Panc1 (cell line): ENCODE measurements around the gene CTAG1A. TPM values are rescaled to one million over a fixed set of nuclear protein-coding genes. Genes with fewer than 3 reads are reported as not detected.
A peak's percentile ranks its signal among the peaks of the same experiment; 100 is the strongest.

ENCODE experiments used
- ATAC-seq: fragments of 200-7000 bp; cut with Tn5 transposase; 2 replicates; pipeline ENCODE4 v1.9.1; 2020; ENCODE audit warnings: mild to moderate bottlenecking, moderate library complexity
- BruUV-seq: library from RNA; stranded (reverse); fragments of 400-500 nt; replicated peaks from 2 replicates; lab custom pipeline; 2021; lab: Mats Ljungman, UMichigan
- CTCF ChIA-PET: fragments of 300-600 bp; sonication (Branson Sonifier 250); formaldehyde crosslinking; loops from one replicate; lab custom pipeline; 2022; ENCODE audit warnings: antibody characterized with exemption; lab: Charles Lee
- POLR2A ChIA-PET: fragments of 300-600 bp; sonication (Branson Sonifier 250); formaldehyde crosslinking; loops from one replicate; lab custom pipeline; 2022; ENCODE audit warnings: antibody characterized with exemption; lab: Charles Lee
- DNase-seq: peaks from one replicate; pipeline ENCODE4 v3.0.0-alpha.2; 2010; ENCODE audit warnings: low read depth, low spot score
- H3K27ac ChIP-seq: 2 replicates; pipeline ENCODE4 v1.5.1; 2011; ENCODE audit warnings: mild to moderate bottlenecking, low read length, inconsistent platforms
- H3K27me3 ChIP-seq: fragments of 200-500 bp; sonication (Bioruptor generic); 2 replicates; pipeline ENCODE4 v1.6.0; 2014; ENCODE audit warnings: low read length, inconsistent platforms; ENCODE audit not compliant: control insufficient read depth, insufficient read depth
- H3K36me3 ChIP-seq: fragments of 200-500 bp; sonication (Bioruptor generic); 2 replicates; pipeline ENCODE4 v1.5.1; 2014; ENCODE audit warnings: inconsistent platforms, mild to moderate bottlenecking, low read length, moderate library complexity; ENCODE audit not compliant: control insufficient read depth, insufficient read depth
- H3K4me1 ChIP-seq: 2 replicates; pipeline ENCODE4 v1.5.1; 2011; ENCODE audit warnings: inconsistent platforms, mild to moderate bottlenecking, low read length, moderate library complexity; ENCODE audit not compliant: control insufficient read depth, insufficient read depth
- H3K4me3 ChIP-seq, 2 experiments: 2 replicates each; pipeline ENCODE4 v1.5.1; 2011 to 2012; ENCODE audit warnings: low read depth in 2 of 2, low read length in 2 of 2, mild to moderate bottlenecking in 2 of 2, inconsistent platforms in 1 of 2, moderate library complexity in 1 of 2
- H3K9me3 ChIP-seq: fragments of 200-500 bp; sonication (Bioruptor generic); 2 replicates; pipeline ENCODE4 v1.5.1; 2014; ENCODE audit warnings: low read depth, mild to moderate bottlenecking, inconsistent platforms, low read length, moderate library complexity; ENCODE audit not compliant: control insufficient read depth, insufficient read depth
- POLR2AphosphoS5 ChIP-seq: IDR thresholded peaks from 2 replicates; pipeline ENCODE4 v1.6.1; 2012; ENCODE audit warnings: mild to moderate bottlenecking, low read depth, low read length, moderate library complexity
- SIN3A ChIP-seq: IDR thresholded peaks from 2 replicates; pipeline ENCODE4 v1.6.1; 2012; ENCODE audit warnings: low read depth, mild to moderate bottlenecking, low read length, moderate library complexity, borderline replicate concordance; ENCODE audit not compliant: insufficient read depth
- TCF7L2 ChIP-seq: IDR thresholded peaks from 2 replicates; pipeline ENCODE4 v1.6.1; 2011; ENCODE audit warnings: mild to moderate bottlenecking, low read depth, low read length, inconsistent platforms
- in situ Hi-C: cut with HindIII; loops from 2 replicates; pipeline ENCODE4 v1.10.0; 2016; ENCODE audit warnings: low sequenced_read_pairs, low pct_unique_long_range_greater_than_20kb
- intact Hi-C: fragments of 100-400 bp; cut with micrococcal nuclease; formaldehyde crosslinking; loops from one replicate; pipeline ENCODE4 v1.10.0; 2022; ENCODE audit not compliant: unreplicated experiment
- total RNA-seq: library from RNA; stranded (reverse); gene quantifications from one replicate; pipeline ENCODE4 v1.2.1, GENCODE V29; 2021; ENCODE audit not compliant: unreplicated experiment
- TF ChIP-seq, protein P1 (sequence below), 2 experiments: IDR thresholded peaks; 2 replicates each; pipeline ENCODE4 v1.6.1; 2011 to 2012; ENCODE audit warnings: low read depth in 2 of 2, control low read depth in 1 of 2, low read length in 1 of 2, mild to moderate bottlenecking in 1 of 2, moderate library complexity in 1 of 2; ENCODE audit not compliant: insufficient read depth in 1 of 2
- TF ChIP-seq, protein P2 (sequence below): fragments of 450-650 bp; IDR thresholded peaks from 2 replicates; pipeline ENCODE4 v1.5.1; 2017; ENCODE audit warnings: mild to moderate bottlenecking

Gene CTAG1A
- total RNA-seq, 1 experiment from 2014 or later = not detected

DNA sequence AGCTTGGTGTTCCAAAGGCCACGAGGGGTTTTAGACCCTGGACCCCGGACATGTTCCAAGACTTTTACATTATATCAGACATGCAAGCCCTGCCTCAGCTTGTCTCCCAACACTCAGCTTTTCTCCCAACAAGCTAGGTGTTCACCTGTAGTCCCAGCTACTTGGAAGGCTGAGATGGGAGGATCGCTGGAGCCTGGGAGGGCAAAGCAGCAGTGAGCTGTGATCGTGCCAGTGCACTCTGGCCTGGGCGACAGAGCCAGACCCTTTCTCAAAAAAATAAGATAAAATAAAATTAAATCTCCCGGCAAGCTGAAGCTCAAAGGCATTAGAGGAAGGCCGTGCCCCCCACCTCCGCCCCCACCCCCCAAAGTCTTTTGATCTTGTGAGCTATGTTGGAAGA lies 13.7 kb downstream of the CTAG1A start:
- H3K36me3 ChIP-seq = no peaks in the 10 kb centered on the region
- TF ChIP-seq SIN3A = no peak
- no peak for TF ChIP-seq POLR2AphosphoS5
- TF ChIP-seq TCF7L2 = no peak
- TF ChIP-seq, protein P1, sequence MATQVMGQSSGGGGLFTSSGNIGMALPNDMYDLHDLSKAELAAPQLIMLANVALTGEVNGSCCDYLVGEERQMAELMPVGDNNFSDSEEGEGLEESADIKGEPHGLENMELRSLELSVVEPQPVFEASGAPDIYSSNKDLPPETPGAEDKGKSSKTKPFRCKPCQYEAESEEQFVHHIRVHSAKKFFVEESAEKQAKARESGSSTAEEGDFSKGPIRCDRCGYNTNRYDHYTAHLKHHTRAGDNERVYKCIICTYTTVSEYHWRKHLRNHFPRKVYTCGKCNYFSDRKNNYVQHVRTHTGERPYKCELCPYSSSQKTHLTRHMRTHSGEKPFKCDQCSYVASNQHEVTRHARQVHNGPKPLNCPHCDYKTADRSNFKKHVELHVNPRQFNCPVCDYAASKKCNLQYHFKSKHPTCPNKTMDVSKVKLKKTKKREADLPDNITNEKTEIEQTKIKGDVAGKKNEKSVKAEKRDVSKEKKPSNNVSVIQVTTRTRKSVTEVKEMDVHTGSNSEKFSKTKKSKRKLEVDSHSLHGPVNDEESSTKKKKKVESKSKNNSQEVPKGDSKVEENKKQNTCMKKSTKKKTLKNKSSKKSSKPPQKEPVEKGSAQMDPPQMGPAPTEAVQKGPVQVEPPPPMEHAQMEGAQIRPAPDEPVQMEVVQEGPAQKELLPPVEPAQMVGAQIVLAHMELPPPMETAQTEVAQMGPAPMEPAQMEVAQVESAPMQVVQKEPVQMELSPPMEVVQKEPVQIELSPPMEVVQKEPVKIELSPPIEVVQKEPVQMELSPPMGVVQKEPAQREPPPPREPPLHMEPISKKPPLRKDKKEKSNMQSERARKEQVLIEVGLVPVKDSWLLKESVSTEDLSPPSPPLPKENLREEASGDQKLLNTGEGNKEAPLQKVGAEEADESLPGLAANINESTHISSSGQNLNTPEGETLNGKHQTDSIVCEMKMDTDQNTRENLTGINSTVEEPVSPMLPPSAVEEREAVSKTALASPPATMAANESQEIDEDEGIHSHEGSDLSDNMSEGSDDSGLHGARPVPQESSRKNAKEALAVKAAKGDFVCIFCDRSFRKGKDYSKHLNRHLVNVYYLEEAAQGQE (IDR thresholded peaks at IDR 0.05; ENCODE audit: insufficient read depth in 1 of 2, low read depth in 2 of 2, low read length in 1 of 2) = no peak
- TF ChIP-seq, protein P2, sequence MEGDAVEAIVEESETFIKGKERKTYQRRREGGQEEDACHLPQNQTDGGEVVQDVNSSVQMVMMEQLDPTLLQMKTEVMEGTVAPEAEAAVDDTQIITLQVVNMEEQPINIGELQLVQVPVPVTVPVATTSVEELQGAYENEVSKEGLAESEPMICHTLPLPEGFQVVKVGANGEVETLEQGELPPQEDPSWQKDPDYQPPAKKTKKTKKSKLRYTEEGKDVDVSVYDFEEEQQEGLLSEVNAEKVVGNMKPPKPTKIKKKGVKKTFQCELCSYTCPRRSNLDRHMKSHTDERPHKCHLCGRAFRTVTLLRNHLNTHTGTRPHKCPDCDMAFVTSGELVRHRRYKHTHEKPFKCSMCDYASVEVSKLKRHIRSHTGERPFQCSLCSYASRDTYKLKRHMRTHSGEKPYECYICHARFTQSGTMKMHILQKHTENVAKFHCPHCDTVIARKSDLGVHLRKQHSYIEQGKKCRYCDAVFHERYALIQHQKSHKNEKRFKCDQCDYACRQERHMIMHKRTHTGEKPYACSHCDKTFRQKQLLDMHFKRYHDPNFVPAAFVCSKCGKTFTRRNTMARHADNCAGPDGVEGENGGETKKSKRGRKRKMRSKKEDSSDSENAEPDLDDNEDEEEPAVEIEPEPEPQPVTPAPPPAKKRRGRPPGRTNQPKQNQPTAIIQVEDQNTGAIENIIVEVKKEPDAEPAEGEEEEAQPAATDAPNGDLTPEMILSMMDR = no peak
- no peak for ATAC-seq
- no peaks in the 10 kb centered on the region for H3K27me3 ChIP-seq
- no peaks in the 10 kb centered on the region for H3K9me3 ChIP-seq
- in situ Hi-C loops (no loop called here), intact Hi-C loops (no loop called here)
- H3K4me1 ChIP-seq = peaks cover 13% of the 10 kb centered on the region
- H3K4me3 ChIP-seq = no peak overlapping the region
- ChIA-PET POLR2A (no interaction called here), CTCF (no interaction called here)
- BruUV-seq = no TSS peak
- DNase-seq = no peak
- H3K27ac ChIP-seq = no peak overlapping the region

DNA sequence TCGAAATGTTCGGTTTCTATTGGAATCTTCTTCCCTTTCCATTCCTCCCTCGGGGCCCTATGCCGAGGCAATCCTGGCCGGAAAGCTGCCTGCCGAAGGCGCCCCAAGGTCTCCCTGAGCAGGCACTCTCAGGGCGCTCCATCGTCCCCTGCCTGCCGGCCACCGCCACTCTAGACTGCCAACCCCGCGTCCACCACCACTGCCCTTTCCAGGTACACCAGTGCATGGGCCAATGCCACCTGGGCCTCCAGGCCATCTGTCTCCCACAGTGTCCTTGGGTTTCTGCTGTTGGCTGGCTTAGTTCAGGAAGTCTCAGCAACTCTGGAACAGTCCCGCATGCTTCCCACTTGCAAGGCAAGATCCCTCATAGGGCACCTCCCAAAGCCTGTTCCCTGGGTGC lies 14.6 kb downstream of the CTAG1A start:
- intact Hi-C loops = no loop called here
- in situ Hi-C loops = no loop called here
- Histone ChIP-seq H3K27me3 (no peaks in the 10 kb centered on the region), H3K9me3 (no peaks in the 10 kb centered on the region), H3K4me1 (peaks cover 21% of the 10 kb centered on the region), H3K27ac (peak overlapping the region; percentile 36; the same call in 1 of the 2 replicates), H3K36me3 (no peaks in the 10 kb centered on the region), H3K4me3 (no peak overlapping the region)
- no TSS peak for BruUV-seq
- ChIA-PET CTCF (no interaction called here), POLR2A (no interaction called here)
- ATAC-seq (no peak), DNase-seq (no peak)
- no peak for TF ChIP-seq SIN3A
- TF ChIP-seq TCF7L2 = no peak
- TF ChIP-seq, protein P1 (IDR thresholded peaks at IDR 0.05; ENCODE audit: insufficient read depth in 1 of 2, low read depth in 2 of 2, low read length in 1 of 2) = no peak
- TF ChIP-seq, protein P2 = no peak
- no peak for TF ChIP-seq POLR2AphosphoS5
